H9 (cell line): ENCODE results near the gene TMEM9. TPM values are rescaled to one million over a fixed set of nuclear protein-coding genes. Genes with fewer than 3 reads are reported as not detected.

ENCODE experiments used
- DNase-seq: peaks from one replicate; pipeline ENCODE4 v3.0.0-alpha.2; 2017
- H2AFZ ChIP-seq: one replicate; pipeline ENCODE4 v1.6.1; 2013; ENCODE audit warnings: mild to moderate bottlenecking, low read length, control low read depth, moderate library complexity
- H2AK5ac ChIP-seq: 2 replicates; pipeline ENCODE4 v1.6.1; 2013; ENCODE audit warnings: low read length, control low read depth, mixed read lengths; ENCODE audit not compliant: insufficient read length
- H2BK120ac ChIP-seq: one replicate; pipeline ENCODE4 v1.6.1; 2013; ENCODE audit warnings: low read depth, mild to moderate bottlenecking, low read length, control low read depth, inconsistent platforms; ENCODE audit not compliant: poor library complexity, severe bottlenecking
- H2BK12ac ChIP-seq: 2 replicates; pipeline ENCODE4 v1.6.1; 2013; ENCODE audit warnings: low read length, control low read depth, mixed read lengths, low read depth; ENCODE audit not compliant: insufficient read length
- H2BK15ac ChIP-seq: 2 replicates; pipeline ENCODE4 v1.6.1; 2013; ENCODE audit warnings: low read depth, low read length, control low read depth
- H2BK20ac ChIP-seq: one replicate; pipeline ENCODE4 v1.6.1; 2013; ENCODE audit warnings: low read depth, mild to moderate bottlenecking, low read length, control low read depth, inconsistent platforms; ENCODE audit not compliant: poor library complexity, severe bottlenecking
- H2BK5ac ChIP-seq: 2 replicates; pipeline ENCODE4 v1.6.1; 2013; ENCODE audit warnings: low read length, control low read depth, mixed read lengths; ENCODE audit not compliant: insufficient read length
- H3K14ac ChIP-seq: 2 replicates; pipeline ENCODE4 v1.6.1; 2013; ENCODE audit warnings: low read length, control low read depth; ENCODE audit not compliant: insufficient read depth
- H3K18ac ChIP-seq: 2 replicates; pipeline ENCODE4 v1.6.1; 2013; ENCODE audit warnings: low read depth, mild to moderate bottlenecking, mixed read lengths, low read length, control low read depth; ENCODE audit not compliant: insufficient read length
- H3K23ac ChIP-seq: 2 replicates; pipeline ENCODE4 v1.6.1; 2013; ENCODE audit warnings: low read length, control low read depth, mixed read lengths, low read depth; ENCODE audit not compliant: insufficient read length
- H3K23me2 ChIP-seq: 2 replicates; pipeline ENCODE4 v1.6.1; 2013; ENCODE audit warnings: low read depth, mild to moderate bottlenecking, mixed read lengths, low read length, control low read depth; ENCODE audit not compliant: insufficient read length, poor library complexity, severe bottlenecking
- H3K27ac ChIP-seq: 2 replicates; pipeline ENCODE4 v1.5.1; 2013; ENCODE audit warnings: low read length, control low read depth, mixed read lengths, low read depth; ENCODE audit not compliant: insufficient read length
- H3K27me3 ChIP-seq: 2 replicates; pipeline ENCODE4 v1.6.1; 2013; ENCODE audit warnings: low read length, control low read depth, inconsistent platforms; ENCODE audit not compliant: insufficient read depth
- H3K4ac ChIP-seq: 2 replicates; pipeline ENCODE4 v1.6.1; 2013; ENCODE audit warnings: low read depth, mild to moderate bottlenecking, control low read depth, inconsistent platforms, low read length, moderate library complexity
- H3K4me1 ChIP-seq: 2 replicates; pipeline ENCODE4 v1.6.1; 2013; ENCODE audit warnings: low read length, control low read depth, inconsistent platforms; ENCODE audit not compliant: insufficient read depth
- H3K4me2 ChIP-seq: 2 replicates; pipeline ENCODE4 v1.6.1; 2013; ENCODE audit warnings: low read length, control low read depth, mixed read lengths; ENCODE audit not compliant: insufficient read length, insufficient read depth
- H3K56ac ChIP-seq: 2 replicates; pipeline ENCODE4 v1.6.1; 2013; ENCODE audit warnings: low read depth, mild to moderate bottlenecking, mixed read lengths, low read length, control low read depth; ENCODE audit not compliant: insufficient read length
- H3K79me1 ChIP-seq: 2 replicates; pipeline ENCODE4 v1.6.1; 2013; ENCODE audit warnings: low read depth, mild to moderate bottlenecking, moderate library complexity, low read length, control low read depth, inconsistent platforms; ENCODE audit not compliant: insufficient read depth, poor library complexity, severe bottlenecking
- H3K79me2 ChIP-seq: 2 replicates; pipeline ENCODE4 v1.6.1; 2013; ENCODE audit warnings: low read length, control low read depth, inconsistent platforms; ENCODE audit not compliant: insufficient read depth
- H3K9ac ChIP-seq: 2 replicates; pipeline ENCODE4 v1.6.1; 2013; ENCODE audit warnings: low read length, control low read depth, mixed read lengths; ENCODE audit not compliant: insufficient read length; ENCODE audit errors: extremely low read depth
- H3K9me3 ChIP-seq: one replicate; pipeline ENCODE4 v1.6.1; 2013; ENCODE audit warnings: low read depth, low read length, inconsistent platforms; ENCODE audit not compliant: control insufficient read depth
- H3T11ph ChIP-seq: one replicate; pipeline ENCODE4 v1.6.1; 2013; ENCODE audit warnings: mild to moderate bottlenecking, low read length, control low read depth, inconsistent platforms
- H4K20me1 ChIP-seq: one replicate; pipeline ENCODE4 v1.6.1; 2013; ENCODE audit not compliant: control insufficient read depth, insufficient read length, insufficient read depth
- H4K5ac ChIP-seq: 2 replicates; pipeline ENCODE4 v1.6.1; 2013; ENCODE audit warnings: low read depth, mild to moderate bottlenecking, mixed read lengths, low read length, control low read depth; ENCODE audit not compliant: insufficient read length
- H4K8ac ChIP-seq: replicated peaks from 2 replicates; pipeline ENCODE4 v1.6.1; 2013; ENCODE audit warnings: low read length, control low read depth, mixed read lengths, low read depth; ENCODE audit not compliant: insufficient read length
- H4K91ac ChIP-seq: 2 replicates; pipeline ENCODE4 v1.6.1; 2013; ENCODE audit warnings: low read depth, mild to moderate bottlenecking, moderate library complexity, mixed read lengths, low read length, control low read depth; ENCODE audit not compliant: insufficient read length
- H3K27ac Mint-ChIP-seq, 3 experiments: 2 replicates in 2 of 3; 3 replicates in 1 of 3; pipeline ENCODE4 v1.8.0; 2020 to 2021; ENCODE audit warnings: mixed read lengths in 3 of 3, mild to moderate bottlenecking in 1 of 3, moderate library complexity in 1 of 3
- H3K27me3 Mint-ChIP-seq: 2 replicates; pipeline ENCODE4 v1.8.0; 2021; ENCODE audit warnings: low read depth, mild to moderate bottlenecking, moderate library complexity, mixed read lengths
- H3K36me3 Mint-ChIP-seq, 3 experiments: 2 replicates in 2 of 3; 3 replicates in 1 of 3; pipeline ENCODE4 v1.8.0; 2020 to 2021; ENCODE audit warnings: low read depth in 3 of 3, mixed read lengths in 3 of 3; ENCODE audit not compliant: insufficient read depth in 1 of 3
- H3K4me1 Mint-ChIP-seq, 2 experiments: 2 replicates each; pipeline ENCODE4 v1.8.0; 2020; ENCODE audit warnings: mixed read lengths in 2 of 2
- H3K4me3 Mint-ChIP-seq, 2 experiments: 2 replicates in 1 of 2; 3 replicates in 1 of 2; pipeline ENCODE4 v1.8.0; 2020 to 2021; ENCODE audit warnings: mild to moderate bottlenecking in 2 of 2, mixed read lengths in 2 of 2, moderate library complexity in 1 of 2
- H3K9me3 Mint-ChIP-seq, 2 experiments: 2 replicates in 1 of 2; 3 replicates in 1 of 2; pipeline ENCODE4 v1.8.0; 2020; ENCODE audit warnings: mild to moderate bottlenecking in 2 of 2, mixed read lengths in 2 of 2, moderate library complexity in 1 of 2
- WGBS: extraction: QIAGEN DNeasy Blood & Tissue Kit; methylation state at CpG from one replicate; pipeline ENCODE4 v1.1.7; 2013; ENCODE audit warnings: missing lambda C conversion rate, low lambda C conversion rate, mixed read lengths; ENCODE audit not compliant: insufficient read length; ENCODE audit errors: extremely low coverage; 5-methylcytosine and 5-hydroxymethylcytosine counted together
- total RNA-seq: library from RNA; stranded (reverse); gene quantifications from 2 replicates; pipeline ENCODE4 v1.2.1, GENCODE V29; 2021
- TF ChIP-seq, protein P1 (sequence below): fragments of 200-600 bp; sonication (generic); conservative IDR thresholded peaks from 3 replicates; pipeline ENCODE4 v1.8.0; 2021; ENCODE audit warnings: antibody characterized with exemption, mild to moderate bottlenecking

The TMEM9 gene
- total RNA-seq, 1 experiment from 2014 or later: 93.4 TPM

DNA sequence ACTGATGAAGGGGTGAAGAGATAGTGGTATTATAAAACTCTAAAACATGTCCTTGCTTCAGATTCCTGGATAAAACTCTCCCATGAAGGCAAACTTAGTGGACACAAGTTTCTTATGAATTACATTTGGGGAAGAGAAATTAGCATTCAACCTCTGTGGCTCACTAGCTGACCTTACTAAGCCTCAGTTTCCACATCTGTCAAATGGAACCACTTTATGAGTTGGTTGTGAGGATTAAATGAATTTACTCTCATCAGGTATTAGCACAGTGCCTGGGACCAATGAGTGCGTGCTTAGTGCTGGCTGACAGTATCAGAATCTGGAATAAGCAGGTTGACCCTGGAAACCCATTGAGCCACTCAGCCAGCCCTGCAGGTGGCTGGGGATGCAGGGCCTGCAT lies 44.6 kb downstream of the TMEM9 start:
- H4K8ac ChIP-seq: no peak overlapping the region
- no peaks in the 10 kb centered on the region for H3K9me3 ChIP-seq
- H3K18ac ChIP-seq: no peak overlapping the region
- no peaks in the 10 kb centered on the region for H3K79me2 ChIP-seq
- no peak overlapping the region for H4K91ac ChIP-seq
- H3K4me1 ChIP-seq: no peaks in the 10 kb centered on the region; the same call in 1 of the 2 replicates
- H3K23ac ChIP-seq: no peak overlapping the region
- Mint-ChIP-seq H3K4me3 (no peak overlapping the region), H3K27me3 (peaks cover 27% of the 10 kb centered on the region), H3K9me3 (no peaks in the 10 kb centered on the region), H3K27ac (no peak overlapping the region), H3K4me1 (peaks cover 14 to 28% of the 10 kb centered on the region in 2 experiments), H3K36me3 (no peaks in the 10 kb centered on the region)
- no peak overlapping the region for H2AFZ ChIP-seq
- peaks cover 2% of the 10 kb centered on the region; the same call in 1 of the 2 replicates for H3K27me3 ChIP-seq
- no CpG with 5 or more reads among the region's 1 CpG for WGBS
- no peak overlapping the region for H2BK5ac ChIP-seq
- no peak overlapping the region for H3K9ac ChIP-seq
- no peak overlapping the region for H2AK5ac ChIP-seq
- H2BK12ac ChIP-seq: no peak overlapping the region
- H3T11ph ChIP-seq: no peak overlapping the region
- H3K56ac ChIP-seq: no peak overlapping the region
- no peak overlapping the region for H3K4ac ChIP-seq
- H2BK20ac ChIP-seq: no peak overlapping the region
- DNase-seq: no peak
- H3K79me1 ChIP-seq: no peaks in the 10 kb centered on the region
- no peak overlapping the region for H3K27ac ChIP-seq
- no peak overlapping the region for H2BK15ac ChIP-seq
- no peak overlapping the region for H4K5ac ChIP-seq
- H3K4me2 ChIP-seq: no peak overlapping the region
- TF ChIP-seq, protein P1, sequence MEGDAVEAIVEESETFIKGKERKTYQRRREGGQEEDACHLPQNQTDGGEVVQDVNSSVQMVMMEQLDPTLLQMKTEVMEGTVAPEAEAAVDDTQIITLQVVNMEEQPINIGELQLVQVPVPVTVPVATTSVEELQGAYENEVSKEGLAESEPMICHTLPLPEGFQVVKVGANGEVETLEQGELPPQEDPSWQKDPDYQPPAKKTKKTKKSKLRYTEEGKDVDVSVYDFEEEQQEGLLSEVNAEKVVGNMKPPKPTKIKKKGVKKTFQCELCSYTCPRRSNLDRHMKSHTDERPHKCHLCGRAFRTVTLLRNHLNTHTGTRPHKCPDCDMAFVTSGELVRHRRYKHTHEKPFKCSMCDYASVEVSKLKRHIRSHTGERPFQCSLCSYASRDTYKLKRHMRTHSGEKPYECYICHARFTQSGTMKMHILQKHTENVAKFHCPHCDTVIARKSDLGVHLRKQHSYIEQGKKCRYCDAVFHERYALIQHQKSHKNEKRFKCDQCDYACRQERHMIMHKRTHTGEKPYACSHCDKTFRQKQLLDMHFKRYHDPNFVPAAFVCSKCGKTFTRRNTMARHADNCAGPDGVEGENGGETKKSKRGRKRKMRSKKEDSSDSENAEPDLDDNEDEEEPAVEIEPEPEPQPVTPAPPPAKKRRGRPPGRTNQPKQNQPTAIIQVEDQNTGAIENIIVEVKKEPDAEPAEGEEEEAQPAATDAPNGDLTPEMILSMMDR: no peak
- H2BK120ac ChIP-seq: no peak overlapping the region
- H3K23me2 ChIP-seq: peaks cover 7% of the 10 kb centered on the region
- no peak overlapping the region for H3K14ac ChIP-seq
- no peaks in the 10 kb centered on the region for H4K20me1 ChIP-seq
